Uterus (tissue), 4 donors: ENCODE measurements around the gene KIAA0825. TPM values are rescaled to one million over a fixed set of nuclear protein-coding genes. Genes with fewer than 3 reads are reported as not detected.

Experiments
- DNase-seq, 2 donors: peaks; one replicate each; pipeline ENCODE4 v3.0.0-alpha.2; 2019 to 2020
- H3K27ac ChIP-seq, 2 donors: fragments of 200-600 bp; sonication (generic); 1 replicate in 1 of 2; 2 replicates in 1 of 2; pipeline ENCODE4 v1.5.1; 2016 to 2018
- H3K27me3 ChIP-seq, 2 donors: fragments of 200-600 bp; sonication (generic); one replicate each; pipeline ENCODE4 v1.5.1; 2018 to 2019; ENCODE audit warnings: control low read depth in 1 of 2
- H3K36me3 ChIP-seq, 2 donors: fragments of 200-600 bp; sonication (generic); one replicate each; pipeline ENCODE4 v1.5.1; 2019; ENCODE audit warnings: control low read depth in 1 of 2
- H3K4me1 ChIP-seq, 2 donors: fragments of 200-600 bp; sonication (generic); one replicate each; pipeline ENCODE4 v1.5.1; 2018 to 2019; ENCODE audit warnings: control low read depth in 1 of 2
- H3K4me3 ChIP-seq, 2 donors: fragments of 200-600 bp; sonication (generic); 1 replicate in 1 of 2; 2 replicates in 1 of 2; pipeline ENCODE4 v1.5.1; 2018 to 2019; ENCODE audit warnings: mild to moderate bottlenecking in 1 of 2
- H3K9me3 ChIP-seq, 2 donors: fragments of 200-600 bp; sonication (generic); one replicate each; pipeline ENCODE4 v1.5.1; 2019; ENCODE audit warnings: control low read depth in 1 of 2
- POLR2A ChIP-seq, 2 donors: fragments of 450-650 bp; IDR thresholded peaks; one replicate each; pipeline ENCODE4 v1.6.1; 2016; ENCODE audit warnings: antibody characterized with exemption in 2 of 2, mild to moderate bottlenecking in 1 of 2, moderate library complexity in 1 of 2
- intact Hi-C: fragments of 100-400 bp; cut with DNase I; formaldehyde crosslinking; loops from one replicate; pipeline ENCODE4 v1.15.1; 2023; ENCODE audit warnings: low total_unique reads
- total RNA-seq, 4 donors: library from RNA; depleted of rRNA in 3 of 4; stranded (reverse); fragments of >200 nt in 3 of 4; gene quantifications; one replicate each; pipeline versions ENCODE4 v1.1.0 to v1.2.4, GENCODE V29; 2014 to 2023
- TF ChIP-seq, protein P1 (sequence below), 4 experiments: fragments of 200-600 bp in 2 of 4; fragments of 450-650 bp in 2 of 4; sonication (generic) in 2 of 4; IDR thresholded peaks; one replicate each; pipeline ENCODE4 v1.5.1; 2016 to 2019; ENCODE audit warnings: antibody characterized with exemption in 4 of 4, mild to moderate bottlenecking in 2 of 4, moderate library complexity in 1 of 4
- donor health status: DM: yes; HTN: yes; CAD: no.

Gene KIAA0825
- total RNA-seq, 4 donors from 2014 or later, result 1.5 to 34.6 (median 4.5) TPM

DNA sequence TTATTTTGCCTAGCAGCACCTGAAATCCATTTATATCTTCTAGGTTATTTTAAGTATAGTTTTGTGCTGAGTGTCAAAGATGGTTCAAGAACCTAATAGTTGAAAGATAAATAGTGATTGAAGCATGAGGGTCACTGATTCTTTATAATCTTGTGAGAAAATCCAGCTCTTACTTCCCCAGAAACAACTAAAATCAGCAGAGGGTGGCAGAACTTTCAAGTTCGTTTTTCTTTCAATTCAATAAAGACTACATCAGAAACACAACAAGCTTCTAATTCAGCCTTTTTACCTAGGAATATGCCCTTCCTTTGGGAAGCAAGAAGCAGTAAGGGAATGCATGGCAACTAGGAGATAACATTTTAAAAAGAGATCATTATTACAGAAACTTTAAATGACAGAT is 202.6 kb downstream of the KIAA0825 start:
- Histone ChIP-seq H3K9me3 (no peaks in the 10 kb centered on the region), H3K4me3 (no peak overlapping the region), H3K27me3 (no peaks in the 10 kb centered on the region), H3K4me1 (no peaks in the 10 kb centered on the region), H3K27ac (no peak overlapping the region), H3K36me3 (no peaks in the 10 kb centered on the region)
- TF ChIP-seq, protein P1, sequence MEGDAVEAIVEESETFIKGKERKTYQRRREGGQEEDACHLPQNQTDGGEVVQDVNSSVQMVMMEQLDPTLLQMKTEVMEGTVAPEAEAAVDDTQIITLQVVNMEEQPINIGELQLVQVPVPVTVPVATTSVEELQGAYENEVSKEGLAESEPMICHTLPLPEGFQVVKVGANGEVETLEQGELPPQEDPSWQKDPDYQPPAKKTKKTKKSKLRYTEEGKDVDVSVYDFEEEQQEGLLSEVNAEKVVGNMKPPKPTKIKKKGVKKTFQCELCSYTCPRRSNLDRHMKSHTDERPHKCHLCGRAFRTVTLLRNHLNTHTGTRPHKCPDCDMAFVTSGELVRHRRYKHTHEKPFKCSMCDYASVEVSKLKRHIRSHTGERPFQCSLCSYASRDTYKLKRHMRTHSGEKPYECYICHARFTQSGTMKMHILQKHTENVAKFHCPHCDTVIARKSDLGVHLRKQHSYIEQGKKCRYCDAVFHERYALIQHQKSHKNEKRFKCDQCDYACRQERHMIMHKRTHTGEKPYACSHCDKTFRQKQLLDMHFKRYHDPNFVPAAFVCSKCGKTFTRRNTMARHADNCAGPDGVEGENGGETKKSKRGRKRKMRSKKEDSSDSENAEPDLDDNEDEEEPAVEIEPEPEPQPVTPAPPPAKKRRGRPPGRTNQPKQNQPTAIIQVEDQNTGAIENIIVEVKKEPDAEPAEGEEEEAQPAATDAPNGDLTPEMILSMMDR (IDR thresholded peaks at IDR 0.05), result no peak
- TF ChIP-seq POLR2A (IDR thresholded peaks at IDR 0.05), result no peak
- intact Hi-C loops, result no loop called here
- no peak for DNase-seq

DNA sequence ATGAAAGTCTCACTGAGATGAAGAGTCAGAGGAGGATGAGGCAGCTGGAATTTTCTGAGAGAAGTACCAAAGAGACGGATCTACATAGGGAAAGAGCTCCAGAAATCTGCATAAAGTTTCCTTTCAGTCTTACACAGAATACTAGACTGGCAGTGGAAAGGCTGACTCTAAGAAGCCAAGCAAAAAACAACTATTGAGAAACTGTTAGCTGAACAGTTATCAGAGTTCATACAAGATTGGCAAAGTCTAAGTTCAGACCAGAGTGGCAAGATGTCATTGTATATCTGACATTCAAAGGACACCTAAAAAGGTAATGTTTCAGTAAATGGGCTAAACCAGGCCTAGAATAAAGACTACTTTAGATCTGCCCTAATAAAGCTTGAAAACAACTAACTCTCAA is 209.0 kb downstream of the KIAA0825 start:
- Histone ChIP-seq H3K9me3 (no peaks in the 10 kb centered on the region), H3K36me3 (no peaks in the 10 kb centered on the region), H3K27me3 (no peaks in the 10 kb centered on the region), H3K4me1 (no peaks in the 10 kb centered on the region), H3K4me3 (no peak overlapping the region), H3K27ac (no peak overlapping the region)
- intact Hi-C loops, result no loop called here
- DNase-seq, result no peak
- TF ChIP-seq, protein P1 (IDR thresholded peaks at IDR 0.05), result no peak
- no peak for TF ChIP-seq POLR2A (IDR thresholded peaks at IDR 0.05)

DNA sequence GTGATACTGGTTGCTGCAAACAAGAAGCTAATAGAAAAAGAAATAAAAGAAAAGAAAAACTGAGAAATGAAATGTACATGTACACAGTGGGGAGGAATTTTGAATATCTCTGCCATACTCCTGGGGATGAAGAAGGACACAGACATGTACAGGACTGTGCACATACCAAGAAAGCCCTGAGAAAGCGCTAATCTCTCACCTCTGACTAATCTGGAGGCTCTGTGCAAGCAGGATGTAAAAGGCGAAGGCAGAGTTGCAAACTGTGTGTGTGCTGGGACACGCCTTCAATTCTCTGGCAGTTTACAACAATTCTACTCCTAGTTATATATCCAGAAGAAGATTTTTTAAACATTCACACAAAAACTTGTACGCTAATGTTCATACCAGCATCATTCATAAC is 211.4 kb downstream of the KIAA0825 start:
- Histone ChIP-seq H3K27ac (no peak overlapping the region), H3K9me3 (no peaks in the 10 kb centered on the region), H3K4me1 (no peaks in the 10 kb centered on the region), H3K36me3 (no peaks in the 10 kb centered on the region), H3K4me3 (no peak overlapping the region), H3K27me3 (no peaks in the 10 kb centered on the region)
- intact Hi-C loops, result no loop called here
- no peak for TF ChIP-seq POLR2A (IDR thresholded peaks at IDR 0.05)
- TF ChIP-seq, protein P1 (IDR thresholded peaks at IDR 0.05), result no peak
- no peak for DNase-seq

DNA sequence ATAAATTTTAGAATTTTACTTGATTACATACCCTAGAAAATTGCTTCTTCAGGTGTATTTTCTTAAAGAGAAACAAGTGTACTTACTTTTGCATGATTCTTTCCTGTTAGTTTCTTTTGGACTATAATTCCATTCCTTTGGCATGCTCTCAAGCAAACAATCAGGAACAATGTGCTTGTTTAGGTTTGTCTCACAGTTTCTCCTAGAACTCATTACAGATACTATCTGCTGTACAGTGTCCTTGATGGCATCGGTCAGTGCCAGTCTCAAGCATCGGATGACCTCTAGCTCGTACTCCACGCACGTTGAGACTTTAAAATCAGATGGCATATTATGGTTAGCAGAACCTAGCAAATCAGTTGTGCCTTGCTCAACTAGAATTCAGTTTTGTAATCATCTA is 214.9 kb downstream of the KIAA0825 start:
- Histone ChIP-seq H3K27me3 (no peaks in the 10 kb centered on the region), H3K4me3 (no peak overlapping the region), H3K9me3 (no peaks in the 10 kb centered on the region), H3K36me3 (no peaks in the 10 kb centered on the region), H3K27ac (no peak overlapping the region), H3K4me1 (no peaks in the 10 kb centered on the region)
- no peak for TF ChIP-seq POLR2A (IDR thresholded peaks at IDR 0.05)
- TF ChIP-seq, protein P1 (IDR thresholded peaks at IDR 0.05), result no peak
- intact Hi-C loops, result no loop called here
- DNase-seq, result no peak

DNA sequence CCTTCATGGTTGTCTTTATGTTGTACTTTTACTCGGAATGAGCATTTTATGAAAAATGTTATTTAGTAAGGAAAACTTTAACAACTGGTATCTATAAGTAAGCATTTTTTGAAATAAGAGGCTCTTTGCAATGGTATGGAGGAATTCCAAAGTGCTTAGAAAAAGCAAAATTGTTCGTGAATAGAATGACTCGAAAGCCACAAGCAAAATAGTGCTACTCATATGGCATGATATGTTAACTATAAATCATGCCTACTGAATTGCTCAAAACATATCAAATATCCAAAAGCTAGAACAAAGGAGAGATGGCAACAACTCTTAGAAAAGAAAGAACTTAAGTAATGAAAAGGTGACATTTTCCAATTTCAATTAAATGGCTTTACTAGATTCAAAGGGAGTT is 216.3 kb downstream of the KIAA0825 start:
- H3K27me3 ChIP-seq, result no peaks in the 10 kb centered on the region
- intact Hi-C loops, result no loop called here

More for the DNA sequence above, 216.3 kb downstream of the KIAA0825 start:
- Histone ChIP-seq H3K27ac (no peak overlapping the region), H3K36me3 (no peaks in the 10 kb centered on the region), H3K9me3 (no peaks in the 10 kb centered on the region), H3K4me1 (no peaks in the 10 kb centered on the region), H3K4me3 (no peak overlapping the region)
- TF ChIP-seq, protein P1 (IDR thresholded peaks at IDR 0.05), result no peak
- TF ChIP-seq POLR2A (IDR thresholded peaks at IDR 0.05), result no peak
- DNase-seq, result no peak
